Sigmoid colon (tissue), 7 donors: ENCODE results near the gene MTG2. TPM values are rescaled to one million over a fixed set of nuclear protein-coding genes. Genes with fewer than 3 reads are reported as not detected.

ENCODE experiments used
- DNase-seq: peaks from one replicate; pipeline ENCODE4 v3.0.0-alpha.2; 2019
- H3K27ac ChIP-seq, 4 donors: fragments of 200-600 bp; sonication (generic); one replicate each; pipeline ENCODE4 v1.5.1; 2016 to 2019; ENCODE audit warnings: mild to moderate bottlenecking in 1 of 4
- H3K27me3 ChIP-seq, 3 donors: fragments of 200-600 bp; sonication (generic); one replicate each; pipeline ENCODE4 v1.5.1; 2019; ENCODE audit warnings: mild to moderate bottlenecking in 1 of 3
- H3K36me3 ChIP-seq, 4 donors: fragments of 200-600 bp; sonication (generic); one replicate each; pipeline ENCODE4 v1.5.1; 2016 to 2019
- H3K4me1 ChIP-seq, 4 donors: fragments of 200-600 bp; sonication (generic); one replicate each; pipeline ENCODE4 v1.5.1; 2017 to 2019
- H3K4me3 ChIP-seq, 4 donors: fragments of 200-600 bp; sonication (generic); one replicate each; pipeline ENCODE4 v1.5.1; 2017 to 2019; ENCODE audit warnings: mild to moderate bottlenecking in 2 of 4, moderate library complexity in 1 of 4
- H3K9me3 ChIP-seq, 4 donors: fragments of 200-600 bp in 3 of 4; sonication (generic) in 3 of 4; one replicate each; pipeline versions ENCODE4 v1.5.1 to v1.6.1; 2013 to 2019
- EP300 ChIP-seq, 4 donors: sonication (generic); formaldehyde crosslinking; IDR thresholded peaks; one replicate each; pipeline ENCODE4 v1.6.1; 2017; ENCODE audit warnings: antibody characterized with exemption in 4 of 4
- POLR2A ChIP-seq, 2 donors: fragments of 450-650 bp; IDR thresholded peaks; one replicate each; pipeline ENCODE4 v1.6.1; 2016; ENCODE audit warnings: antibody characterized with exemption in 2 of 2, mild to moderate bottlenecking in 2 of 2, moderate library complexity in 2 of 2
- POLR2AphosphoS5 ChIP-seq, 4 donors: sonication (generic); formaldehyde crosslinking; IDR thresholded peaks; one replicate each; pipeline ENCODE4 v1.6.1; 2017; ENCODE audit warnings: antibody characterized with exemption in 4 of 4
- WGBS, 2 donors: extraction: QIAGEN DNeasy Blood & Tissue Kit; methylation state at CpG; one replicate each; pipeline ENCODE4 v1.1.7; 2013; 5-methylcytosine and 5-hydroxymethylcytosine counted together
- intact Hi-C: fragments of 100-400 bp; cut with DNase I; formaldehyde crosslinking; loops from one replicate; pipeline ENCODE4 v1.15.1; 2023
- polyA plus RNA-seq, 3 donors: library from polyadenylated mRNA; stranded (reverse); fragments of 200-250 nt; gene quantifications; one replicate each; pipeline ENCODE4 v1.2.3, GENCODE V29; 2013
- total RNA-seq, 4 donors: library from RNA; depleted of rRNA; stranded (reverse); fragments of >200 nt; gene quantifications; one replicate each; pipeline ENCODE4 v1.1.0, GENCODE V29; 2016
- TF ChIP-seq, protein P1 (sequence below), 4 experiments: fragments of 450-650 bp in 3 of 4; fragments of 200-600 bp in 1 of 4; IDR thresholded peaks; one replicate each; pipeline ENCODE4 v1.5.1; 2016 to 2019; ENCODE audit warnings: antibody characterized with exemption in 4 of 4, mild to moderate bottlenecking in 3 of 4, moderate library complexity in 2 of 4
- donor health status: healthy with polysubstance abuse.
- donor health status: Bipolar disorder and iron deficiency.
- donor health status: healthy.

The MTG2 gene
- total and polyA plus RNA-seq, 7 donors: 13.3 to 32.3 (median 23.9) TPM

- intact Hi-C loops: no loop called here
- Histone ChIP-seq H3K36me3 (peaks cover 24 to 96% (median 42%) of the 10 kb centered on the region in 4 donors), H3K27ac (no peak overlapping the region), H3K27me3 (no peaks in the 10 kb centered on the region), H3K9me3 (no peaks in the 10 kb centered on the region), H3K4me1 (no peaks in the 10 kb centered on the region), H3K4me3 (no peak overlapping the region)
- 95% methylated on average over 18 of the region's 18 CpGs for WGBS, 2 donors
- DNase-seq: no peak
- no peak for TF ChIP-seq EP300 (IDR thresholded peaks at IDR 0.05)
- TF ChIP-seq POLR2AphosphoS5 (IDR thresholded peaks at IDR 0.05): no peak
- TF ChIP-seq, protein P1, sequence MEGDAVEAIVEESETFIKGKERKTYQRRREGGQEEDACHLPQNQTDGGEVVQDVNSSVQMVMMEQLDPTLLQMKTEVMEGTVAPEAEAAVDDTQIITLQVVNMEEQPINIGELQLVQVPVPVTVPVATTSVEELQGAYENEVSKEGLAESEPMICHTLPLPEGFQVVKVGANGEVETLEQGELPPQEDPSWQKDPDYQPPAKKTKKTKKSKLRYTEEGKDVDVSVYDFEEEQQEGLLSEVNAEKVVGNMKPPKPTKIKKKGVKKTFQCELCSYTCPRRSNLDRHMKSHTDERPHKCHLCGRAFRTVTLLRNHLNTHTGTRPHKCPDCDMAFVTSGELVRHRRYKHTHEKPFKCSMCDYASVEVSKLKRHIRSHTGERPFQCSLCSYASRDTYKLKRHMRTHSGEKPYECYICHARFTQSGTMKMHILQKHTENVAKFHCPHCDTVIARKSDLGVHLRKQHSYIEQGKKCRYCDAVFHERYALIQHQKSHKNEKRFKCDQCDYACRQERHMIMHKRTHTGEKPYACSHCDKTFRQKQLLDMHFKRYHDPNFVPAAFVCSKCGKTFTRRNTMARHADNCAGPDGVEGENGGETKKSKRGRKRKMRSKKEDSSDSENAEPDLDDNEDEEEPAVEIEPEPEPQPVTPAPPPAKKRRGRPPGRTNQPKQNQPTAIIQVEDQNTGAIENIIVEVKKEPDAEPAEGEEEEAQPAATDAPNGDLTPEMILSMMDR (IDR thresholded peaks at IDR 0.05): no peak
- TF ChIP-seq POLR2A (IDR thresholded peaks at IDR 0.05): no peak
Observed at GRCh38 chr20:62197801-62198200, 15.0 kb downstream of the MTG2 start.

DNA sequence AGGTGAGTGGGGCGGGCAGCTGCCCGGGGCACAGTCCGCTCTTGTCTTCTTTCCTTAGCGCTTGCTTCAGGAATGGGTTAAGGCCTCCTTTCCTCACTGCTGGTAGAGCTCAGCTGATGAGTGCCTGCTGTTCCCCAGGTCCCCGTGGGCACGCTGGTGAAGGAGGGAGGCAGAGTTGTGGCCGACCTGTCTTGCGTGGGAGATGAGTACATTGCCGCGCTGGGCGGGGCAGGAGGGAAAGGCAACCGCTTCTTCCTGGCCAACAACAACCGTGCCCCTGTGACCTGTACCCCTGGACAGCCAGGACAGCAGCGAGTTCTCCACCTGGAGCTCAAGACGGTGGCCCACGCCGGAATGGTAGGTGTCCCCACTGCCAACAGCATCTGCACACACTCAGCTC is 15.7 kb downstream of the MTG2 start:
- no peaks in the 10 kb centered on the region for H3K27me3 ChIP-seq
- TF ChIP-seq POLR2A (IDR thresholded peaks at IDR 0.05) (no peak), POLR2AphosphoS5 (IDR thresholded peaks at IDR 0.05) (no peak), EP300 (IDR thresholded peaks at IDR 0.05) (no peak)
- TF ChIP-seq, protein P1 (IDR thresholded peaks at IDR 0.05): no peak
- no peaks in the 10 kb centered on the region for H3K4me1 ChIP-seq
- H3K4me3 ChIP-seq: no peak overlapping the region
- DNase-seq: no peak
- no peaks in the 10 kb centered on the region for H3K9me3 ChIP-seq
- WGBS, 2 donors: 97% methylated on average over 17 of the region's 17 CpGs
- H3K27ac ChIP-seq: no peak overlapping the region
- H3K36me3 ChIP-seq: peaks cover 24 to 96% (median 43%) of the 10 kb centered on the region in 4 donors
- intact Hi-C loops: no loop called here

DNA sequence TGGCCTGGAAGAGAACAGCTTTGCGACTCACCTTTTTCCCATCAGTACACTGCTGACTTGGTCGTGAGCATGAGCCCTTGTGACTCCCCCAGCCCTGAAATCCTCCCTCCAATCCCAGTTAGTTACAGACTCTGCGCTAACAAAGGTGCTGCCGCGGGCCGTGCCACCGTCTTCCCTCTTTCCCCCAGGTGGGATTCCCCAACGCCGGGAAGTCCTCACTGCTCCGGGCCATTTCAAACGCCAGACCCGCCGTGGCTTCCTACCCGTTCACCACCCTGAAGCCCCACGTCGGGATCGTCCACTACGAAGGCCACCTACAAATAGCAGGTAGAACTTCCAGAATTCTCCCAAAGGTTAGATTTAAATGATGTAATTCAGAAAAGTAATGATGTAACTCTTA is 16.1 kb downstream of the MTG2 start:
- no peak for DNase-seq
- TF ChIP-seq, protein P1 (IDR thresholded peaks at IDR 0.05): no peak
- TF ChIP-seq EP300 (IDR thresholded peaks at IDR 0.05): no peak
- TF ChIP-seq POLR2AphosphoS5 (IDR thresholded peaks at IDR 0.05): no peak
- TF ChIP-seq POLR2A (IDR thresholded peaks at IDR 0.05): no peak
- peaks cover 24 to 96% (median 44%) of the 10 kb centered on the region in 4 donors for H3K36me3 ChIP-seq
- H3K4me1 ChIP-seq: no peaks in the 10 kb centered on the region
- no peaks in the 10 kb centered on the region for H3K27me3 ChIP-seq
- H3K4me3 ChIP-seq: no peak overlapping the region
- no peak overlapping the region for H3K27ac ChIP-seq
- intact Hi-C loops: no loop called here
- WGBS, 2 donors: 97 to 98% methylated on average over 18 of the region's 18 CpGs
- no peaks in the 10 kb centered on the region for H3K9me3 ChIP-seq

DNA sequence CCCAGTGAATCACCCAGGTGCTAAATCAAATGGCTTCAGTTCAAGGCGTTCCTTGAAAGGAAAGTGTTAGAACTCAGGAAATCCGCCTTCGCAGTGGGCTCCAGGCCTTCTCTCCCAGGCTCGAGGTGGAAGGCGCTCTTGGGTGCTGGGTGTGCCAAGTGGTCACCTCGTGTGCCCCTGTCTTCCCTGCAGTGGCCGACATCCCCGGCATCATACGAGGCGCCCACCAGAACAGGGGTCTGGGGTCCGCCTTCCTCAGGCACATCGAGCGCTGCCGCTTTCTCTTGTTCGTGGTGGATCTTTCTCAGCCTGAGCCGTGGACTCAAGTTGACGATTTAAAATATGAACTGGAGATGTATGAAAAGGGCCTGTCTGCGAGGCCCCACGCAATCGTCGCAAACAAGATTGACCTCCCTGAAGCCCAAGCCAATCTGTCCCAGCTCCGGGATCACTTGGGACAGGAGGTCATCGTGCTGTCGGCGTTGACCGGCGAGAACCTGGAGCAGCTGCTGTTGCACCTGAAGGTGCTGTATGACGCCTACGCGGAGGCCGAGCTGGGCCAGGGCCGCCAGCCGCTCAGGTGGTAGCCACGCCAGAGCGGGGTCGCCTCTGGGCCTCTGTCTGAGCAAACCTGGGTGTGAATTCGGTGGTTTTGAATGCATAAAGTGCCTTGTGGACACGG is 17.8 kb downstream of the MTG2 start:
- H3K4me3 ChIP-seq: no peak overlapping the region
- H3K4me1 ChIP-seq: no peaks in the 10 kb centered on the region
- no peak overlapping the region for H3K27ac ChIP-seq
- no peak for DNase-seq
- H3K9me3 ChIP-seq: no peaks in the 10 kb centered on the region
- TF ChIP-seq POLR2A (IDR thresholded peaks at IDR 0.05): no peak
- no peak for TF ChIP-seq POLR2AphosphoS5 (IDR thresholded peaks at IDR 0.05)
- TF ChIP-seq, protein P1 (IDR thresholded peaks at IDR 0.05): no peak
- no peak for TF ChIP-seq EP300 (IDR thresholded peaks at IDR 0.05)
- 95 to 97% methylated on average over 38 of the region's 38 CpGs for WGBS, 2 donors
- no peaks in the 10 kb centered on the region for H3K27me3 ChIP-seq
- H3K36me3 ChIP-seq: peaks cover 24 to 80% (median 43%) of the 10 kb centered on the region in 4 donors
- intact Hi-C loops: no loop called here
